T-cell (primary cell): ENCODE results near the gene ECI1. TPM values are rescaled to one million over a fixed set of nuclear protein-coding genes. Genes with fewer than 3 reads are reported as not detected.
A peak's percentile ranks its signal among the peaks of the same experiment; 100 is the strongest.
"Not testable (repeated sequence)": the region's sequence is repeated elsewhere in the genome, so short reads cannot be mapped to it uniquely, and the experiment has no call there.

Experiments
- ATAC-seq, 4 experiments: fragments of 200-7000 bp in 3 of 4; fragments of 150-1000 bp in 1 of 4; cut with Tn5 transposase; replicated peaks in 1 of 4; 1 replicate in 3 of 4; 2 replicates in 1 of 4; pipeline ENCODE4 v1.10.0; 2021; ENCODE audit warnings: moderate library complexity in 3 of 4, mild to moderate bottlenecking in 2 of 4, moderate number of reproducible peaks in 1 of 4
- CTCF ChIA-PET, 2 donors: fragments of 300-600 bp; sonication (Branson Sonifier 250); formaldehyde crosslinking; loops; one replicate each; lab custom pipeline; 2022; ENCODE audit warnings: antibody characterized with exemption in 2 of 2; lab: Charles Lee
- POLR2A ChIA-PET, 2 donors: fragments of 300-600 bp; sonication (Branson Sonifier 250); formaldehyde crosslinking; loops; one replicate each; lab custom pipeline; 2022; ENCODE audit warnings: antibody characterized with exemption in 2 of 2; lab: Charles Lee
- DNase-seq, 35 experiments: peaks; one replicate each; pipeline versions ENCODE4 v3.0.0 to v3.0.0-alpha.2; 2013 to 2023
- H3K27ac ChIP-seq: one replicate; pipeline ENCODE4 v1.5.1; 2013; ENCODE audit warnings: low read length
- H3K27me3 ChIP-seq, 2 experiments: replicated peaks in 1 of 2; 1 replicate in 1 of 2; 2 replicates in 1 of 2; pipeline versions ENCODE4 v1.6.1 to v1.7.0; 2013; ENCODE audit warnings: low read length in 1 of 2, mixed read lengths in 1 of 2; ENCODE audit not compliant: control insufficient read depth in 2 of 2, insufficient read depth in 2 of 2; ENCODE audit errors: extremely low read depth in 1 of 2
- H3K36me3 ChIP-seq, 2 donors: 1 replicate in 1 of 2; 2 replicates in 1 of 2; pipeline versions ENCODE4 v1.6.1 to v1.7.0; 2013; ENCODE audit warnings: low read length in 1 of 2; ENCODE audit not compliant: control insufficient read depth in 2 of 2, insufficient read depth in 1 of 2; ENCODE audit errors: extremely low read depth in 1 of 2
- H3K4me1 ChIP-seq, 2 experiments: 1 replicate in 1 of 2; 2 replicates in 1 of 2; pipeline versions ENCODE4 v1.6.1 to v1.7.0; 2013; ENCODE audit warnings: low read length in 2 of 2, mixed read lengths in 1 of 2; ENCODE audit not compliant: insufficient read depth in 2 of 2, control insufficient read depth in 1 of 2; ENCODE audit errors: extremely low read depth in 1 of 2
- H3K4me3 ChIP-seq, 2 donors: 1 replicate in 1 of 2; 2 replicates in 1 of 2; pipeline versions ENCODE4 v1.5.1 to v1.7.0; 2013; ENCODE audit warnings: mild to moderate bottlenecking in 2 of 2, low read length in 1 of 2, moderate library complexity in 1 of 2; ENCODE audit not compliant: control insufficient read depth in 1 of 2; ENCODE audit errors: extremely low read depth in 1 of 2
- H3K9me3 ChIP-seq: 2 replicates; pipeline ENCODE4 v1.7.0; 2013
- H3K27ac Mint-ChIP-seq, 2 donors: one replicate each; pipeline ENCODE4 v1.8.0; 2020 to 2021; ENCODE audit warnings: mild to moderate bottlenecking in 2 of 2, mixed read lengths in 2 of 2
- H3K27me3 Mint-ChIP-seq, 2 donors: one replicate each; pipeline ENCODE4 v1.8.0; 2021 to 2022; ENCODE audit warnings: mixed read lengths in 2 of 2
- H3K36me3 Mint-ChIP-seq: one replicate; pipeline ENCODE4 v1.8.0; 2021; ENCODE audit warnings: mixed read lengths
- H3K4me1 Mint-ChIP-seq, 3 donors: one replicate each; pipeline ENCODE4 v1.8.0; 2020 to 2022; ENCODE audit warnings: mixed read lengths in 3 of 3, mild to moderate bottlenecking in 1 of 3
- H3K4me3 Mint-ChIP-seq, 3 donors: one replicate each; pipeline ENCODE4 v1.8.0; 2020 to 2022; ENCODE audit warnings: mild to moderate bottlenecking in 3 of 3, mixed read lengths in 3 of 3, moderate library complexity in 3 of 3
- H3K9me3 Mint-ChIP-seq, 3 donors: one replicate each; pipeline ENCODE4 v1.8.0; 2020 to 2022; ENCODE audit warnings: mixed read lengths in 3 of 3
- WGBS: methylation state at CpG from one replicate; pipeline ENCODE4 v1.1.5; 2013; ENCODE audit warnings: missing lambda C conversion rate; ENCODE audit not compliant: insufficient coverage; 5-methylcytosine and 5-hydroxymethylcytosine counted together
- total RNA-seq, 35 experiments: library from RNA in 6 of 35; stranded (reverse) in 6 of 35; fragments of 120-200 nt in 1 of 35; gene quantifications; one replicate each; pipeline versions ENCODE4 v1.2.1 to v1.2.4 and lab custom pipeline; 2013 to 2026

The ECI1 gene
- total RNA-seq, 5 donors from 2014 or later (not counting 1 experiment from before 2014, with no cell fraction given), result 17.0 to 40.1 (median 37.7) TPM

DNA sequence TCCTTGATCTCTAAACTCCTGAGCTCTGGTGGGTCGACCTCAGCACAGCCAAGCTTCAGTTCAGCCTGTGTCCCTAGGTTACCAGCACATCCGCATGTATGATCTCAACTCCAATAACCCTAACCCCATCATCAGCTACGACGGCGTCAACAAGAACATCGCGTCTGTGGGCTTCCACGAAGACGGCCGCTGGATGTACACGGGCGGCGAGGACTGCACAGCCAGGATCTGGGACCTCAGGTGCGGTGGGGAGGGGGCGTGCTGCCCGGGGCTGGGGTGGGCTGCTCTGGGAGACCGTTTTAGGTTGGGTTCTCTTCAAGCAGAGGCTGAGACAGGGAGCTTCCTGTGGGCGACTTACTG, 45.0 kb downstream of the ECI1 start:
- H3K4me3 Mint-ChIP-seq, result peak overlapping the region; percentile 69 to 78 (median 73)
- CTCF ChIA-PET, result no interaction called here
- DNase-seq, result no peak

DNA sequence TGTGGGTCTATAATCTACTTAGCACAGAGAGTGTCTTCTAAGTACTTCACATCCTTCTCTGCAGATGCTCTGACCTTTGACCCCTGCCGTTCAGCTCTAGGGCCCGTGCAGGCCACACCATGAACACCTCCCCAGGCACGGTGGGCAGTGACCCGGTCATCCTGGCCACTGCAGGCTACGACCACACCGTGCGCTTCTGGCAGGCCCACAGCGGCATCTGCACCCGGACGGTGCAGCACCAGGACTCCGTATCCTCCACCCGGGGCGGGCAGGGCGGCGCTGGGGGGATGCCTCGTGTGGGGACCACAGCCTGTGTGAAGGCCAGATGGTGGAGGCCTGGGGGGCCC, 45.4 kb downstream of the ECI1 start:
- Mint-ChIP-seq H3K9me3 (no peaks in the 10 kb centered on the region), H3K27ac (peak overlapping the region; percentile 76 to 86), H3K4me3 (peak overlapping the region; percentile 69 to 78 (median 73)), H3K36me3 (peaks cover 6% of the 10 kb centered on the region), H3K4me1 (peaks cover 21 to 23% (median 22%) of the 10 kb centered on the region in 3 donors), H3K27me3 (no peaks in the 10 kb centered on the region)
- Histone ChIP-seq H3K4me3 (peak overlapping the region; percentile 55 to 87), H3K27me3 (no peaks in the 10 kb centered on the region), H3K4me1 (peaks cover 4 to 24% of the 10 kb centered on the region in 2 experiments), H3K27ac (peak overlapping the region; percentile 62), H3K9me3 (no peaks in the 10 kb centered on the region), H3K36me3 (peaks cover 5 to 29% of the 10 kb centered on the region in 2 donors)
- ChIA-PET CTCF (interaction anchor here in 1 of 2 donors (1.0 kb wide), 1 partner anchor 51 kb away, joined by 3 read pairs; no protein-coding TSS in a partner anchor), POLR2A (interaction anchor here in 1 of 2 donors (0.5 kb wide), 1 partner anchor 875 kb away, joined by 3 read pairs; no protein-coding TSS in a partner anchor)
- no peak for DNase-seq
- ATAC-seq, result peak in 1 of 4 experiments; percentile 5
- WGBS, result 21% methylated on average over 15 of the region's 16 CpGs

More for the DNA sequence above, 45.0 kb downstream of the ECI1 start:
- Mint-ChIP-seq H3K9me3 (no peaks in the 10 kb centered on the region), H3K36me3 (peaks cover 6% of the 10 kb centered on the region), H3K4me1 (peaks cover 21 to 23% (median 22%) of the 10 kb centered on the region in 3 donors), H3K27me3 (no peaks in the 10 kb centered on the region), H3K27ac (peak overlapping the region; percentile 76 to 86)
- peak overlapping the region; percentile 55 to 87 for H3K4me3 ChIP-seq
- H3K9me3 ChIP-seq, result no peaks in the 10 kb centered on the region
- no peak for ATAC-seq
- POLR2A ChIA-PET, result no interaction called here
- no peaks in the 10 kb centered on the region for H3K27me3 ChIP-seq
- peak overlapping the region; percentile 62 for H3K27ac ChIP-seq
- WGBS, result 86% methylated on average over 14 of the region's 18 CpGs
- peaks cover 4 to 24% of the 10 kb centered on the region in 2 experiments for H3K4me1 ChIP-seq
- peaks cover 5 to 29% of the 10 kb centered on the region in 2 donors for H3K36me3 ChIP-seq

DNA sequence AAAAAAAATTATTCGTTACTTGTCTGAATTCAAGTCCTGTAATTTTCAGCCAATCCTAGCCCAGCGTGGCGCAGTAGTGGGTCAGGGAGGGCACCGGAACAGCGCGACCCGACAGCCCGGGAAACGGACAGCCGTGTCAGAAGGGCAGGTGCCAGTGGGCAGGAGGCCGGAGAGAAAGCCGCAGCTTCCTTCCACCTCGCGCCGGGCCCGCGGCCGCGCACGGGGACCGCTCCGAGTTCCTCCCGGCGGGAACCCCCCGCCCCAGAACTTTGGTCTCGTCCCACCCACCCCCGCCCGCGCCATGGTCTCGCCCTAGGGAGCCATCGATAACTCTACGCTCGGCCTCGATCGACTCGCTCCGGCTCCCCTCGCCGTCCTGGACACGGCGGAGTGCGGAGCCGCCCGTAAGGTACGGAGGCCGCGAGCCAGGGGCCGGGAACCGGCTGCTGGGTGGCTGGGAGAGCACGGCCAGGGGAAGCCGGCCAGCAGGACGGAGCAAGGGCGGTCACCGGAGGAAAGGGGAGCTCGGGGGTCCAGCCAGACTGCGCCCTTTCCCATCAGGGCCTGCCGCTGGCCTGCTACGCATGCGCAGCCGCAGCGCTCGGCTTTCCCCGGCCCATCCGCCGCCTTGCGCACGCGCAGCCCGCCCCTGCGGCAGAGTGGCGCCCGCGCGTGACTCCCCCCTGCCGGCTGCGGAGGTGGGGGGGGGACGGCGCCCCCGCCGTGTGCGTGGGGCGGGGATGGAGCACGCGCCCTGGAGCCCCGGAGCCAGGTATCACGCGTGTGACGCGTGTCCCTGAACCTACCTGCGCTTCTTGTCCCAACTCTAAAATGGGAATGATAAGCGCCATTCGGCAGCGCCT, 46.1 kb downstream of the ECI1 start, which contains the start of gene MLST8:
TSS of gene MLST8 (plus strand) at position 351 of the 863 bp plus-strand sequence. CDS start 632 bp downstream, outside the sequence.
- Histone ChIP-seq H3K9me3 (no peaks in the 10 kb centered on the region), H3K4me1 (peaks cover 4 to 24% of the 10 kb centered on the region in 2 experiments), H3K4me3 (peak within 1 kb of the TSS; percentile 55 to 87), H3K27ac (peak within 1 kb of the TSS; percentile 90), H3K27me3 (no peaks in the 10 kb centered on the region), H3K36me3 (peaks cover 5 to 29% of the 10 kb centered on the region in 2 donors)
- peaks cover 21 to 23% (median 22%) of the 10 kb centered on the region in 3 donors for H3K4me1 Mint-ChIP-seq
- H3K4me3 Mint-ChIP-seq, result peak within 1 kb of the TSS; percentile 76 to 80 (median 78)
- under 1% methylated on average over 80 of the region's 93 CpGs for WGBS
- POLR2A ChIA-PET, result interaction anchor here in 1 of 2 donors (0.5 kb wide), 1 partner anchor 874 kb away, joined by 3 read pairs; no protein-coding TSS in a partner anchor
- H3K27me3 Mint-ChIP-seq, result peaks cover 0 to 1% of the 10 kb centered on the region in 2 donors
- DNase-seq (peak; percentile 81 to 97 (median 90)), ATAC-seq (peak; percentile 82 to 91 (median 84))
- peaks cover 6% of the 10 kb centered on the region for H3K36me3 Mint-ChIP-seq
- H3K27ac Mint-ChIP-seq, result peak within 1 kb of the TSS; percentile 87 to 92
- no peaks in the 10 kb centered on the region for H3K9me3 Mint-ChIP-seq
- CTCF ChIA-PET, result interaction anchor here in 1 of 2 donors (1.0 kb wide), 1 partner anchor 50 kb away, joined by 3 read pairs; no protein-coding TSS in a partner anchor

DNA sequence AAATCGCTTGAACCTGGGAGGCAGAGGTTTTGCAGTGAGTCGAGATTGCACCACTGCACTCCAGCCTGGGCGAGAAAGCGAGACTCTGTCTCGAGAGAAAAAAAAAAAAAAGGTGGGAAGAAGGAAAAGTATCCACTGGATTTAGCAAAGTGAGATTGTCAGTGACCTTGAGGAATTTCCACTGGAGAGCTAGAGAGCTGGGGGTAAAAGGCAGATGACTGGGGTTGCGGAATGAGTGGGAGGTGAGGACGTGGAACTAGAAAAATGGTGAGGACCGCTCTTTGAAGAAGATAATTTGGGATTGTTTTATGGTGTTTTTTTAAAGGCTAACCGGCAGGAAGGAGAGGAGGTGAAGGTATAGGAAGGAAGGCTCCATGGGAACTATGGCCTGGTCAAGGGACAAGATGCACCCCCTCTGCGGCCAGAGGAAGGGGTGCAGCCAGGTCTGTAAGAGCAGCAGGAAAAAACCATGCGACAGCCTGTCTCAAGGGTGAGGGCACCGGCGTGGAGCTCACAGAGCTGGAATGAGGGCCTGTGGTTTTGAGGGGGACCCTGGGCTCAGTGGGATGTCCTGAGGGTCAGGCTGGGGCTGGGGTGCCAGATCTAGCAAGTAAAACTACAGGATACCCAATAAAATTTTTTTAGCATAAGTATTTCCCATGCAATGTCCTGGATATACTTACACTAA, 46.8 kb downstream of the ECI1 start:
- 89% methylated on average over 10 of the region's 13 CpGs for WGBS
- Mint-ChIP-seq H3K27ac (peak overlapping the region; percentile 44 to 87), H3K36me3 (peaks cover 6% of the 10 kb centered on the region), H3K9me3 (no peaks in the 10 kb centered on the region), H3K4me1 (peaks cover 21 to 23% (median 22%) of the 10 kb centered on the region in 3 donors), H3K27me3 (peaks cover 0 to 6% of the 10 kb centered on the region in 2 donors), H3K4me3 (peak overlapping the region; percentile 69 to 80 (median 78))
- Histone ChIP-seq H3K36me3 (peaks cover 5 to 26% of the 10 kb centered on the region in 2 donors), H3K4me1 (peaks cover 4 to 24% of the 10 kb centered on the region in 2 experiments), H3K27ac (peak overlapping the region; percentile 90), H3K27me3 (peaks cover 0 to 5% of the 10 kb centered on the region in 2 experiments), H3K9me3 (no peaks in the 10 kb centered on the region), H3K4me3 (peak overlapping the region; percentile 55 to 87)
- ChIA-PET CTCF (no interaction called here), POLR2A (no interaction called here)
- DNase-seq, result no peak
- no peak for ATAC-seq

DNA sequence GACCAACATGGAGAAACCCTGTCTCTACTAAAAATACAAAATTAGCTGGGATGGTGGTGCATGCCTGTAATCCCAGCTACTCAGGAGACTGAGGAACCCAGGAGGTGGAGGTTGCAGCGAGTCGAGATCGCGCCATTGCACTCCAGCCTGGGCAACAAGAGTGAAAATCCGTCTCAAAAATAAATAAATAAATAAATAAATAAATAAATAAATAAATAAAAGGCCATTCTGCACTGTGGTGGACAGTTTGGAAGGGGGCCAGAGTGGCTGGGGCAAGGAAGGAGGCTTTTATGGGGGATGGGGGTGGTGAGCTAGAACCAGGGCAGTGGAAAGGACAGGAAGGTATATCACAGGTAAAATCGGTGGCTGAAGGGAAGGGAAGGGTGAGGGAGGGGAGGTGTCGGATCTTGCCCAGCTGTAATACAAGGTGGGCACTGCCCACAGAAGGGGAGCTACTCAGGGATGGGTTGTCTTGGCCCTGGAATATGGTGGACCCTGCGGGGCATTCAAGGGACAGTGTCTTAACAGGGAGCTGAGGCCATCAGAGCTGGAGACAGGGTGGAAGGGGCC, 48.2 kb downstream of the ECI1 start:
- H3K36me3 ChIP-seq, result peaks cover 0 to 13% of the 10 kb centered on the region in 2 donors
- H3K36me3 Mint-ChIP-seq, H3K9me3 ChIP-seq, H3K27ac ChIP-seq, H3K9me3 Mint-ChIP-seq, H3K4me3 ChIP-seq, POLR2A ChIA-PET, ATAC-seq, DNase-seq, CTCF ChIA-PET: not testable (repeated sequence)
- H3K4me1 ChIP-seq, result peaks cover 4 to 24% of the 10 kb centered on the region in 2 experiments
- Mint-ChIP-seq H3K4me3 (peak overlapping the region; percentile 60 to 80 (median 78)), H3K4me1 (peaks cover 21 to 23% (median 22%) of the 10 kb centered on the region in 3 donors), H3K27me3 (peaks cover 2 to 15% of the 10 kb centered on the region in 2 donors), H3K27ac (peak overlapping the region in 1 of 2 donors; percentile 61)
- 100% methylated on average over 1 of the region's 8 CpGs for WGBS
- H3K27me3 ChIP-seq, result peaks cover 3 to 16% of the 10 kb centered on the region in 2 experiments
